ENCODE results near the gene INPPL1.

Gene INPPL1

GRCh38 chr11:72230764-72231365 is 6.3 kb downstream of the INPPL1 start:
- no peak for FAIRE-seq
- no peak for DNase-seq (ENCODE audit: insufficient read length, low spot score)

DNA sequence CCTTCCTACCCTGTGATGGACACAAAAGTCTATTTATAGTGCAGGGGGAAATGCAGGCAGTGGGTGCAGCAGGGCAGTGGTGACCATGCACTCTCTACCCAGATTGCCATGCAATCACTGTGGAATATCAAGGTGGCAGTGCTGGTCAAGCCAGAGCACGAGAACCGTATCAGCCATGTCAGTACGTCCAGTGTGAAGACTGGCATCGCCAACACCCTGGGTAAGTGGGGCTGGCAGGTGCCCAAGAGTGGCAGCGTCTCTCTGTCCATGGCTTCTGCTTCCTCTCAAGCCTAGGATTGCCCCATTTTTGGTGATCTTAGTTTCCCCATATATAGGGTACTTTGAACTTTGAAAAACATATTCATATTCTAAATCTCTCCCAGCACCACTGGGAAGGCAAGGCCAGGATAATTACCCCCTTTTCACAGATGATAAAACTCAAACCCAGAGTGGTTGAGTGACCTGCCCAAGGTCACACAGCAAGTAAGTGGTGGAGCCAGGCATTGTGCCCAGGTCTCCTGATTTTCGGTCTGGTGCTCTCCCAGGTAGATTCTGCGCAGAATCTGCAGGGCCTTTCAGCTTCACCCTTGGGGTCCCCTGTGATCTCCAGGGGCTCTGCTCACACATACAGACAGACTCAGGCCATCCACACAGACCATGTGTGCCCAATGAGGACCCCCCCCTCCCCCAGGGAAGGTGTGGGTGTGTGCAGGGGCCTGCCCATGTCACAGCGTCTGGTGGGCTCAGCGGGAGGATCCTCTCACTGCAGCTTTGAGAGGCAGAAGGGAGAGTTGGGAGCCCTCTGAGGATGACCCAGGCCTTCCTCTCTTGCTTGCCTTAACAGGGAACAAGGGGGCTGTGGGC is 7.1 kb downstream of the INPPL1 start:
- DNase-seq (ENCODE audit: insufficient read length, low spot score): no peak
- no peak for FAIRE-seq

- FAIRE-seq: no peak
- DNase-seq (ENCODE audit: insufficient read length, low spot score): no peak
Measured at GRCh38 chr11:72232260-72233055, 7.9 kb downstream of the INPPL1 start.

GRCh38 chr11:72233056-72233772 is 8.6 kb downstream of the INPPL1 start:
- DNase-seq (ENCODE audit: insufficient read length, low spot score): no peak
- no peak for FAIRE-seq

GRCh38 chr11:72233773-72234513 is 9.4 kb downstream of the INPPL1 start:
- DNase-seq (ENCODE audit: insufficient read length, low spot score): no peak
- no peak for FAIRE-seq

DNA sequence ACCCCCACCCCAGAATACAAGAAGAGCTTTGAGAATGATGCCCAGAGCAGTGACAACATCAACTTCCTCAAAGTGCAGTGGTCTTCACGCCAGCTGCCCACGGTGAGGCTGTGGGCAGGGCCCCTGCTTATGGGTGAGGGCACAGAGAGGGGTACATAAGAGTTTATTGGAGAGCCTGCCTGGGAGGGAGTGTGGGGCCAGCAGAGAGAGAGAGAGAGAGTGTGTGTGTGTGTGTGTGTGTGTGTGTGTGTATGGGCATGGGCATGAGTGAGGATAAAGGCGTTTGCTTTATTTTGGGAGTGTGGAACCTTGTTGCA is 9.9 kb downstream of the INPPL1 start:
- no peak for FAIRE-seq
- no peak for DNase-seq (ENCODE audit: insufficient read length, low spot score)

DNA sequence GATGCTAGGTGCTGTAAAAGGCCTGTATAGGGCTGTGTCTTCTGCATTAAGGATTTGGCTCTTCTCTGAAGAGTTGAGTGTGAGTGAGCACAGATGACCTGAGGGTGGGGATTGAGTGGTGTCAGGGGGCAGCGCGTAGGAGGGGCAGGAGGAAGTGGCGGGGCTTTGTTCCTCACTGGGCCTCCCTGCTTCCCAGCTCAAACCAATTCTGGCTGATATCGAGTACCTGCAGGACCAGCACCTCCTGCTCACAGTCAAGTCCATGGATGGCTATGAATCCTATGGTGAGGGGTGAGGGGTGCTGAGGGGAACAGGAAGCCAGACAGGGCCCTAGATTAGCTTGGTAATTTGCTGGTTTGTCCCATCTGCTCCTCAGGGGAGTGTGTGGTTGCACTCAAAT is 10.4 kb downstream of the INPPL1 start:
- DNase-seq (ENCODE audit: insufficient read length, low spot score): no peak
- FAIRE-seq: no peak

DNA sequence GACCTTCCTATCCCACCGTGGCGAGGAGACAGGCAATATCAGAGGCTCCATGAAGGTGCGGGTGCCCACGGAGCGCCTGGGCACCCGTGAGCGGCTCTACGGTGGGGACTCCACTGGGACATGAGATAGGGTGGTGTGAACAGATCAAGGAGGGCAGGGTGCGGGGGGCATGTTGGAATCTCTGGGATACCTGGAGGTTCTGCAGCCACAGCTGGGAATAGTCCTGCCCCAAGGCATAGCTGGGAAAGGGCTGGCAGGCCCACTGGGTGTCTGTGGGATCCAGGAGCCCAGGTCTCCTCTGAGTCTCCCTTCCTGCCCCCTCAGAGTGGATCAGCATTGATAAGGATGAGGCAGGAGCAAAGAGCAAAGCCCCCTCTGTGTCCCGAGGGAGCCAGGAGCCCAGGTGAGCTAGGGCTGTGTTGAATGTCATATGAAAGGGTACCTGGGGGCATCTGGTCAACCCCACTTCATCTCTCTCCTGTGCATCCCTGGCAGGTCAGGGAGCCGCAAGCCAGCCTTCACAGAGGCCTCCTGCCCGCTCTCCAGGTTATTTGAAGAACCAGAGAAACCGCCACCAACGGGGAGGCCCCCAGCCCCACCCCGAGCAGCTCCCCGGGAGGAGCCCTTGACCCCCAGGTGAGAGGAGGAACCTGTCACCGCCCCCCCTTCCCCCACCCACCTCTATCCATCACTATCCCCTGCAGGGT is 10.9 kb downstream of the INPPL1 start:
- DNase-seq (ENCODE audit: insufficient read length, low spot score) (no peak), FAIRE-seq (no peak)

DNA sequence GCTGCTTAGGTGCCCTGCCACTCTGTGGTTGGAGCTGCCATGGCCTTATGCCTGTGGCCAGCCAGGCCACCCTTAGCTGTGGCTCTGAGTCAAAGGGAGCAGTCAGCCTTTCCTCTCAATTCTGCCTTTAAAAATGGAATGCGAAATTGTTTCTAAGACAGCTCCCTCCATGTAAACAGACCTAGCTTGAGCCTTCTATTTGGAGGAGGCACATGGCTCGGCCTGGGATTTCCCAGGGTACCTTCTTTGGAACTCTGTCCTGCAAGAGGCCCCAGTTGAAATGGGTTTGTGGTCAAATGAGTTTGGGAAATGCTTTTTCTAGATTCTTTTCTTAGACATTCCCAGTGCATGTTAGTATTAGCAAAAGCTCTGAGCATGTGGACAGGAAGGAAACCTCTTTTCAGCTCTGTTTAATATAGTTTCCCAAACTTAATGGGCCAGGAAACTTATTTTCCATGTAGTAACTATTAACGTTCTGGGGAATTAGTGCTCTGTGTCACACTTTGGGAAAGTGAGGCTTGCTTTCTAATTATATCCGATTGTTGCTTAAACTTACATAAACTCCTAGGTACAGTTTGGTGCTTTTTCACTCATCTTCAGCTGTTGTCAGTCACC is 11.6 kb downstream of the INPPL1 start:
- FAIRE-seq (no peak), DNase-seq (ENCODE audit: insufficient read length, low spot score) (no peak)

- FAIRE-seq: no peak
Measured at GRCh38 chr11:72236774-72237111, 12.2 kb downstream of the INPPL1 start.

GRCh38 chr11:72237112-72237931 is 12.8 kb downstream of the INPPL1 start:
- FAIRE-seq: no peak
- DNase-seq (ENCODE audit: insufficient read length, low spot score): no peak

More at GRCh38 chr11:72236774-72237111, 12.2 kb downstream of the INPPL1 start:
- no peak for DNase-seq (ENCODE audit: insufficient read length, low spot score)

DNA sequence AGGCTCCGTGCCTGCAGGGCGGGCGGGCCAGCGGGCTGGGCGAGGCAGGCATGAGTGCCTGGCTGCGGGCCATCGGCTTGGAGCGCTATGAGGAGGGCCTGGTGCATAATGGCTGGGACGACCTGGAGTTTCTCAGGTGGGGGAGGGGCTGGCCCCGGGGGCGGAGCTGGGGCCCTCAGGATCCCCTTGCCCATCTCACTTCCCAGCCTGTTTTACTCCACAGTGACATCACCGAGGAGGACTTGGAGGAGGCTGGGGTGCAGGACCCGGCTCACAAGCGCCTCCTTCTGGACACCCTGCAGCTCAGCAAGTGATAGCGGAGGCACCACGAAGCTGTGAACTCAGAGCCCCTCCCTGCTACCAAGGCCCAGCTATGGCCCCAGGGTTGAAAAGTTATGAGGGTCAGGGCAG is 13.5 kb downstream of the INPPL1 start:
- DNase-seq (ENCODE audit: insufficient read length, low spot score) (peak; percentile 94), FAIRE-seq (peak; percentile 84)

GRCh38 chr11:72238492-72239312 is 14.1 kb downstream of the INPPL1 start:
- DNase-seq (ENCODE audit: insufficient read length, low spot score) (no peak), FAIRE-seq (no peak)

GRCh38 chr11:72239313-72239848 is 14.8 kb downstream of the INPPL1 start:
- DNase-seq (ENCODE audit: insufficient read length, low spot score) (no peak), FAIRE-seq (no peak)

DNA sequence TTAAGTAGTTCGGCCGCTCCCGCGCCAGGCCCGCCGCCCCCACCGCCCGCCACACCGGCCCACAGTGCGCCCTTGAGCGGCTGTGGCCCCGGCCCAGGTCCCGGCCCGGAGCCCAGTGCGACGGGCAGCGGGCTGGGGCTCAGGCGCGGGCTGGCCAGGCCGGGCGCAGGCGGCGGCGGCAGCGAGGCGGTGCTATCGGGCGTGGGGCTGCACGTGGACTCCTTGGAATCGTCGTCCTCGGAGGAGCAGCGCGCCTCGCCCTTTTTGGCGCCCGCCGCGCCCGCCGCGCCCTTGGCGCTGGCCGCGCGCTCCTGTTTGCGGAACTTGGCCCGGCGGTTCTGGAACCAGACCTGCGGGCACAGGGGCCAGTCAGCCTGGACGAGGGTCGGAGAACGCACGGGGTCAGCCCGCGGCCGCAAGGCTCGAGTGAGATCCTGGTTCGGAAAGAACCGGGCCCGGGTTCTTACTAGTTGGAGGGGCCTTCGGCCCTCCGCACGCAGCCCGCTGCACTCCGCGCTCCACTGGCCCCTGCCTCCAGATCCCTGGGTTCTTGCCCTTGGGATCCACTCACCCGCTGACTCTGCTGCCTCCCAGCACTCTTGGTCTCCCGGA is 15.4 kb downstream of the INPPL1 start:
- DNase-seq (ENCODE audit: insufficient read length, low spot score): no peak
- FAIRE-seq: no peak

- FAIRE-seq (no peak), DNase-seq (ENCODE audit: insufficient read length, low spot score) (no peak)
Measured at GRCh38 chr11:72240461-72241290, 16.1 kb downstream of the INPPL1 start.

Measured in GM19239 (cell line).